GM18526 (cell line): ENCODE measurements around the gene SMARCC1.

Experiments used
- POLR2A ChIP-seq: IDR thresholded peaks from 3 replicates; pipeline ENCODE4 v1.6.1; 2011; ENCODE audit not compliant: insufficient read length; ENCODE audit errors: extremely low read depth

The SMARCC1 gene

DNA sequence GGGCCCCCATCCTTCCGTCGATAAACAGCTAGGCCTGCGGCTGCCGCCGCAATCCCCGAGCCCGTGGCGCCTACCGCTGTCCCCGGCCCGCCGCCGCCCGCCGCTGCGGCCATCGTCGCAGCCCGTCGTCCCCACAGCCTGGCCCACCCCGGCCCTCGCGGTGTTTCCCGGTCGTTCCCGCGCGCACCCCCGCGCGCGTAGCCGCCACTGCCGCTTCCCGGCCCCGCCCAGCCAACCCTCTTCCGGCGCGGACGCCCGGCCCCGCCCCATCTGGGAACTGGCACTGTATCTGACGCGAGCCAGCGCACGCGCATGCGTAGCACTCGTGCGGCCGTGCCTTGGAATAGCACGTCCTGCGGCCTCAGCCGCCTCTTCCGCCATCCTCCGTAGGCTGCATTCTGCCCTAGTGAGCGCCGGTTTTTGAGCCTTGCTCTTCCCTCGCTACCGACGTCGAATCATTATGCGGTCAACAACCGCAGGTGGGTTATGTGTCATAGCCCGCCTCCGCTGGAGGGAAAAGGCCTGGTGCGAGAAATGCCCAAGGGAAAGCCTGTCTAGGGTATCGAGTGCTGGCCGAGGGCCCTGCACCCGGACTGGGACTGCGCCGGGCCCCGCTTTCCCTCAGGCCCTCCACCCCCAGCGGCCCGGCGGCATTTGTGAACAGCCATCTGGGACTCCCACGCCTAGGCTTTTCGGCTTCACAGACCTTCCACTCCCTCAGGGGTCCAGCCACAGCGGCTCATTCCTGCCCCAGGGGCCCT is at the start of gene SMARCC1:
Gene SMARCC1 (minus strand): TSS at position 209 of the 761 bp plus-strand sequence. CDS start 96 bp downstream, at position 113.
- peak; percentile 93 for TF ChIP-seq POLR2A

- TF ChIP-seq POLR2A, result no peak
Measured at GRCh38 chr3:47825590-47825989, 43.9 kb upstream of the SMARCC1 start.

GRCh38 chr3:47824541-47825473 is 43.1 kb upstream of the SMARCC1 start:
- TF ChIP-seq POLR2A, result peak; percentile 79

- TF ChIP-seq POLR2A, result no peak
Measured at GRCh38 chr3:47817609-47818008, 35.9 kb upstream of the SMARCC1 start.

- TF ChIP-seq POLR2A, result no peak
Measured at GRCh38 chr3:47813551-47814177, 32.0 kb upstream of the SMARCC1 start.

DNA sequence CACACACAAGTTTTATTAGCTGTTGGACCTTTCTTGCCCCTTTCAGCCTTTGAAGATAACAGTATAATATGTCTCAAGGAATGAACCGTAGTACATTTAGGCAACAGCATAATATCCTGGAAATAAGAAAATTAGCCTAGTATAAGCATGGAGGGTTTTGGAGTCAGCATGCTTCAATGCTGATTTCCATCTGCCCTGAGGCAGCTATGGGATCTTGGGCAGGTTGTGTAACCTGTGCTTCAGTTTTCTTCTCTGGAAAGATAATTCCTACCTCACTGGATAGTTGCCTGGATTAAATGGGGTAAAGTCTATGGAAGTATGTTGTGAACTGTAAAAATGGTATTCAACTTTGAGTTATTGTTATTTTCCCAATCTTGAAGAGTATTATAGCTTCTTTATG is 22.9 kb upstream of the SMARCC1 start:
- TF ChIP-seq POLR2A, result no peak

DNA sequence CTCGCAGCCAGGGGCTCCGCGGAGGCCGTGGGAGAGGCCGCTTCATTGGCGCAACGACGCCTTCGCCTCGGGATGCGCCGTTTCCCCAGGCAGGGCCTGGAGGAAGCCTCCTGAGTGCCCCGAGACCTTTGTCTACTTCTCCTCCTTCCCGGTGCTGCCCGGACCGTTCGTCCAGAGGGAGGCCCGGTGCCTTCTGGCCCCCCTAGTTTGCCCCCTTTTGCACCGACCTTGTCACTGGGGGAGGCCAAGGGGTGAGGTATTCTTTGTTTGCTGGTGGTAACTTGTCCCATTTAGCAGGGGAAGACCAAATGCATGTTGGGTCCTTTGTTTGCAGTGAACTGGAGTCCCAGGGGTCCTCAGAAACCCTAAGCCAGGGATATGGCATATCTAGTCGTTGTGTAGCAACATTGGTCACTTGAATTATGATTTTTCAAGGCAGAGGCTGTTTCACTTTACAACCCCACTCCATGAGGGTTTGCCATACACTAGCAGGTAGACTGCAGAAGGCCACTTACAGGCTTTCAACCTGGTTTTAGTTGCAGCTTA is 21.9 kb upstream of the SMARCC1 start:
- TF ChIP-seq POLR2A, result no peak

GRCh38 chr3:47802734-47803479 is 21.2 kb upstream of the SMARCC1 start, which contains the start of gene DHX30:
Gene DHX30, plus strand, starts transcription at chr3:47803138. Its CDS starts 7,546 bp downstream, at chr3:47810684.
- peak; percentile 69 for TF ChIP-seq POLR2A

GRCh38 chr3:47799733-47800132 is 18.0 kb upstream of the SMARCC1 start:
- TF ChIP-seq POLR2A, result no peak

- TF ChIP-seq POLR2A, result no peak
Measured at GRCh38 chr3:47794544-47794943, 12.9 kb upstream of the SMARCC1 start.

GRCh38 chr3:47792699-47793098 is 11.0 kb upstream of the SMARCC1 start:
- TF ChIP-seq POLR2A, result no peak

DNA sequence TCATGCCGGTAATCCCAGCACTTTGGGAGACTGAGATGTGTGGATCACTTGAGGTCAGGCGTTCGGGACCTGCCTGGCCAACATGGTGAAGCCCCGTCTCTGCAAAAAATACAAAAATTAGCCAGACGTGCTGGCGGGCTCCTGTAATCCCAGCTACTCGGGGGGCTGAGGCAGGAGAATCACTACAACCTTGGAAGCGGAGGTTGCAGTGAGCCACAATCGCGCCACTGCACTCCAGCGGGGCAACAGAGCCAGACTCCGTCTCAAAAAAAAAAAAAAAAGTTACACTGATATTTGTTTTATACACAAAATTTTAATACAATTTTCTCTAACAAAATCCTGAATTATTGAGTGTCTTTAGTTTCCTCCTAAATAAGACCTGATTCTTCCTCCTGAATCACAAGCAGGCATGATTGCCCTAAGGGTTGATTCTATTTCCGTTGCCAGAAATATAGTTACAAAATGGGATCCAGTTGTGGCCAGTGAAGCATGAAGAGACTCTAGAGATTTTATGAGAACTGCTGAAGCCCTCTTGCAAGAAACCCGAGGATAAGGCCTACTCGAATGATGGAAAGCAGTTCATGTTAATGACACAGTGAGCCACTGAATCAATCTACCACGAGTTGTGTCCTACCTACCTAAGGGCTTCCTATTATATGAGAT is 9.6 kb upstream of the SMARCC1 start:
- no peak for TF ChIP-seq POLR2A

DNA sequence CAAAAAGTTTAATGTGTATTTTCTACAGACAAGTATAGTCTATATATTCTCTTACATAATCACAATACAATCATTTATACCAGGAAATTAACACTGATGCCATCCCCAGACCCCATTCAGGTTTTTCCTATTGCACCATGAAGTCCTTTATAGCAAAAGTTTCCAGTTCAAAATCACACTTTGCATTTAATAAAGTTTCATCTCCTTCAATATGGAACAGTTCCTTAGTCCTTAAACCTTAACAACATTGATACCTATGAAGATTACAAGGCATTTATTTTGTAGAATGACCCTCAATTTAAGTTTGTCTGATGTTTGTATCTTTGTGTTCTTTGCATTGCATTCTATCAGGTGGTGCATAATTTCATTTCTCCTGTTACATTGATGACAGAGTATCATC is 2.0 kb upstream of the SMARCC1 start:
- no peak for TF ChIP-seq POLR2A
